Fibroblast of lung (primary cell): Measurements from ENCODE around the gene ANKS3. TPM values are rescaled to one million over a fixed set of nuclear protein-coding genes. Genes with fewer than 3 reads are reported as not detected.

Source experiments
- DNase-seq, 2 donors: peaks; one replicate each; pipeline versions ENCODE4 v3.0.0 to v3.0.0-alpha.2; 2010; ENCODE audit warnings: low read depth in 2 of 2
- H2AFZ ChIP-seq: 2 replicates; pipeline ENCODE4 v1.5.1; 2012; ENCODE audit warnings: low read length, control low read depth, inconsistent platforms
- H3K27ac ChIP-seq: 2 replicates; pipeline ENCODE4 v1.5.1; 2011; ENCODE audit warnings: low read length, control low read depth; ENCODE audit not compliant: insufficient read depth
- H3K27me3 ChIP-seq: 2 replicates; pipeline ENCODE4 v1.5.1; 2011; ENCODE audit warnings: mild to moderate bottlenecking, low read length; ENCODE audit not compliant: control insufficient read depth, insufficient read depth
- H3K36me3 ChIP-seq: 2 replicates; pipeline ENCODE4 v1.5.1; 2011; ENCODE audit warnings: low read length; ENCODE audit not compliant: control insufficient read depth, insufficient read depth
- H3K4me1 ChIP-seq: 2 replicates; pipeline ENCODE4 v1.5.1; 2011; ENCODE audit warnings: low read length; ENCODE audit not compliant: control insufficient read depth, insufficient read depth; ENCODE audit errors: extremely low read depth
- H3K4me2 ChIP-seq: 2 replicates; pipeline ENCODE4 v1.5.1; 2011; ENCODE audit warnings: low read length, control low read depth; ENCODE audit not compliant: insufficient read depth; ENCODE audit errors: extremely low read depth
- H3K4me3 ChIP-seq, 4 experiments: fragments of 200-600 bp in 1 of 4; sonication (generic) in 1 of 4; replicated peaks in 1 of 4; 2 replicates each; pipeline ENCODE4 v1.5.1; 2011 to 2016; ENCODE audit warnings: low read length in 4 of 4, low read depth in 3 of 4, mild to moderate bottlenecking in 3 of 4, control low read depth in 2 of 4, inconsistent platforms in 1 of 4, mixed read lengths in 1 of 4; ENCODE audit not compliant: insufficient read depth in 1 of 4; ENCODE audit errors: control extremely low read depth in 1 of 4
- H3K79me2 ChIP-seq: 2 replicates; pipeline ENCODE4 v1.5.1; 2012; ENCODE audit warnings: mild to moderate bottlenecking, low read length, inconsistent platforms; ENCODE audit not compliant: control insufficient read depth, insufficient read depth
- H3K9ac ChIP-seq: 2 replicates; pipeline ENCODE4 v1.5.1; 2011; ENCODE audit warnings: mild to moderate bottlenecking, low read length, control low read depth; ENCODE audit not compliant: insufficient read depth
- H3K9me3 ChIP-seq: 2 replicates; pipeline ENCODE4 v1.5.1; 2012; ENCODE audit warnings: low read depth, low read length; ENCODE audit not compliant: control insufficient read depth, insufficient read depth
- H4K20me1 ChIP-seq: 2 replicates; pipeline ENCODE4 v1.5.1; 2011; ENCODE audit warnings: low read length; ENCODE audit not compliant: control insufficient read depth, insufficient read depth; ENCODE audit errors: extremely low read depth
- EZH2 ChIP-seq: IDR thresholded peaks from 2 replicates; pipeline ENCODE4 v1.5.1; 2012; ENCODE audit warnings: low read length, control low read depth, mild to moderate bottlenecking; ENCODE audit errors: missing control alignments
- polyA plus RNA-seq, 2 donors: library from polyadenylated mRNA; depleted of rRNA in 1 of 2; stranded (reverse) in 1 of 2; unstranded in 1 of 2; fragments of >200 nt; gene quantifications; 2 replicates each; pipeline ENCODE4 v1.2.1, GENCODE V29; 2011 to 2012; ENCODE audit warnings: missing spikeins in 1 of 2
- total RNA-seq: library from RNA; depleted of rRNA; stranded (reverse); fragments of >200 nt; gene quantifications from 2 replicates; pipeline ENCODE4 v1.2.1, GENCODE V29; 2014
- TF ChIP-seq, protein P1 (sequence below), 2 donors: IDR thresholded peaks in 1 of 2; conservative IDR thresholded peaks in 1 of 2; 1 replicate in 1 of 2; 2 replicates in 1 of 2; pipeline ENCODE4 v1.5.1; 2011 to 2012; ENCODE audit warnings: low read length in 2 of 2, control low read depth in 1 of 2, inconsistent platforms in 1 of 2, low read depth in 1 of 2, mild to moderate bottlenecking in 1 of 2

The ANKS3 gene
- total and polyA plus RNA-seq, 2 donors (not counting 1 experiment from before 2014, with no cell fraction given), result 11.9 to 26.3 TPM

DNA sequence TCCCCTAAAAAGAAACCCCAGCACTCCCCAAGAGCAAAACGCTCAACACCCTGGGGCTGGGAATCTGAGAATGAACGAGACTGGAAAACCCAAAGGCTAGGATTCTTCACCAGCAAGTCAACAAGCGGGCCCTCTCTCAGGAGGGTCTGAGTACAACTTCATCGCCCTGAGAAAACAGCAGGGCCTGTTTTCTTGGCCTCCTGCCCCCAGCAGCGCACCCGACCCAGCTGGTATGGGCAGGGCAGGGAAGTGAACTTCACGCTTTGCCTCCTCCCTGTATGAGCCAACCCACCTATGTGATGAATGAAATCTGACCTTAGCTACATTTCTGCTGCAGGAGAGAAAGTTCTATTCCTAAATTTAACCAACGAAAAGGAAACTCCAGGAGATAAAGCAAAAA lies 29.6 kb downstream of the ANKS3 start:
- Histone ChIP-seq H3K27ac (no peak overlapping the region), H3K4me3 (no peak overlapping the region), H3K4me2 (no peak overlapping the region), H3K9me3 (no peaks in the 10 kb centered on the region), H3K36me3 (peaks cover 16% of the 10 kb centered on the region), H3K4me1 (no peaks in the 10 kb centered on the region), H3K79me2 (no peaks in the 10 kb centered on the region), H2AFZ (no peak overlapping the region), H3K9ac (no peak overlapping the region), H4K20me1 (no peaks in the 10 kb centered on the region), H3K27me3 (no peaks in the 10 kb centered on the region)
- no peak for DNase-seq
- TF ChIP-seq, protein P1, sequence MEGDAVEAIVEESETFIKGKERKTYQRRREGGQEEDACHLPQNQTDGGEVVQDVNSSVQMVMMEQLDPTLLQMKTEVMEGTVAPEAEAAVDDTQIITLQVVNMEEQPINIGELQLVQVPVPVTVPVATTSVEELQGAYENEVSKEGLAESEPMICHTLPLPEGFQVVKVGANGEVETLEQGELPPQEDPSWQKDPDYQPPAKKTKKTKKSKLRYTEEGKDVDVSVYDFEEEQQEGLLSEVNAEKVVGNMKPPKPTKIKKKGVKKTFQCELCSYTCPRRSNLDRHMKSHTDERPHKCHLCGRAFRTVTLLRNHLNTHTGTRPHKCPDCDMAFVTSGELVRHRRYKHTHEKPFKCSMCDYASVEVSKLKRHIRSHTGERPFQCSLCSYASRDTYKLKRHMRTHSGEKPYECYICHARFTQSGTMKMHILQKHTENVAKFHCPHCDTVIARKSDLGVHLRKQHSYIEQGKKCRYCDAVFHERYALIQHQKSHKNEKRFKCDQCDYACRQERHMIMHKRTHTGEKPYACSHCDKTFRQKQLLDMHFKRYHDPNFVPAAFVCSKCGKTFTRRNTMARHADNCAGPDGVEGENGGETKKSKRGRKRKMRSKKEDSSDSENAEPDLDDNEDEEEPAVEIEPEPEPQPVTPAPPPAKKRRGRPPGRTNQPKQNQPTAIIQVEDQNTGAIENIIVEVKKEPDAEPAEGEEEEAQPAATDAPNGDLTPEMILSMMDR (conservative IDR thresholded peaks at IDR 0.05 in 1 of 2, IDR thresholded peaks at IDR 0.05 in 1 of 2; ENCODE audit: low read depth in 1 of 2, low read length in 2 of 2), result no peak
- TF ChIP-seq EZH2, result no peak

DNA sequence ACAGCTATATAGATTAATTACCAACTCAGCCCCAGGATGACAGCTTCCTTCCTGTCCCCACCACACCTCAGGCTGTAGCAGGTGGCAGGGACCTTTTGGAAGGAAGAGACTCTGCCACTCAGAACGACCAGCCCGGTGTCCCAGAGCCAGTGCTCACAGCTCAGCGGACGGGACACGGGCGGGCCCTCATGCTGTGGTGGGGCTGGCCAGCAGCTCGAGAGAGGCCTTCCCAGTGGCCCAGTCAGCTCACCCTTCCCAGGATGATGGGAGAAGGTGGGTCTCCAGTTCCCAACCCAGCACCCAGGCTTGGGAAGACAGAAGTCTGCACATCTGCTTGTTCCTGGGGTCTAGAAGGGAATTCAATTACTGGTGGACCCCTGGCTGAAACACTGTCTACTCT lies 30.2 kb downstream of the ANKS3 start:
- TF ChIP-seq, protein P1 (conservative IDR thresholded peaks at IDR 0.05 in 1 of 2, IDR thresholded peaks at IDR 0.05 in 1 of 2; ENCODE audit: low read depth in 1 of 2, low read length in 2 of 2), result no peak
- TF ChIP-seq EZH2, result no peak
- peaks cover 21% of the 10 kb centered on the region for H3K36me3 ChIP-seq
- no peak for DNase-seq

DNA sequence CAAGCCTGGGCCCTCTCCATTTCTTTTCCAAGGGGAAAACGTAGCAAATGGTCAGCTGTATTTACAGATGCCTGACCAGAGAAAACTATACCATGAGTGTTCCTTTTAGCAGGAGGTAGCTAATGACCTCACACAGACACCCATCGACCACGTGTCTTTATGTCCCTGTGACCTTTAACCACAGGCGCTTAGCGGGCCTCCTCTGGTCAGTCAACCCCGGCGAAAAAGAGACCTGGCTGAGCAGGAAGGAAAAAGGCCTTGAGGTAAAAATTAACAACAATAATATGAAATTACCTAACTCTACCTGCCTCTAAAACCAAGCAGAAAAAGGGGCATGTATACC lies 31.6 kb downstream of the ANKS3 start:
- DNase-seq, result no peak

More for the DNA sequence above, 30.2 kb downstream of the ANKS3 start:
- no peaks in the 10 kb centered on the region for H3K4me1 ChIP-seq
- H3K79me2 ChIP-seq, result no peaks in the 10 kb centered on the region
- H4K20me1 ChIP-seq, result no peaks in the 10 kb centered on the region
- H3K27ac ChIP-seq, result no peak overlapping the region
- H3K9ac ChIP-seq, result no peak overlapping the region
- no peak overlapping the region for H2AFZ ChIP-seq
- no peaks in the 10 kb centered on the region for H3K27me3 ChIP-seq
- no peak overlapping the region for H3K4me3 ChIP-seq
- no peak overlapping the region for H3K4me2 ChIP-seq
- H3K9me3 ChIP-seq, result no peaks in the 10 kb centered on the region

More for the DNA sequence above, 31.6 kb downstream of the ANKS3 start:
- Histone ChIP-seq H3K4me2 (no peak overlapping the region), H3K27me3 (no peaks in the 10 kb centered on the region), H3K9ac (no peak overlapping the region), H3K27ac (no peak overlapping the region), H2AFZ (no peak overlapping the region), H3K9me3 (no peaks in the 10 kb centered on the region), H3K4me3 (no peak overlapping the region), H3K4me1 (no peaks in the 10 kb centered on the region), H3K36me3 (peaks cover 28% of the 10 kb centered on the region), H3K79me2 (no peaks in the 10 kb centered on the region), H4K20me1 (no peaks in the 10 kb centered on the region)
- TF ChIP-seq EZH2, result no peak
- TF ChIP-seq, protein P1 (conservative IDR thresholded peaks at IDR 0.05 in 1 of 2, IDR thresholded peaks at IDR 0.05 in 1 of 2; ENCODE audit: low read depth in 1 of 2, low read length in 2 of 2), result no peak
